A549 (cell line): ENCODE data around the gene RPL6.

Experiments used
- CBX8 ChIP-seq: fragments of 200-600 bp; sonication (generic); IDR thresholded peaks from 2 replicates; pipeline ENCODE4 v1.6.1; 2016
- EP300 ChIP-seq, 2 experiments: fragments of >200 bp; sonication (Bioruptor Twin); formaldehyde crosslinking; IDR thresholded peaks; 2 replicates in 1 of 2; 3 replicates in 1 of 2; pipeline ENCODE4 v1.6.1; 2016 to 2017
- GATA3 ChIP-seq: IDR thresholded peaks from 2 replicates; pipeline ENCODE4 v1.6.1; 2012; ENCODE audit warnings: borderline replicate concordance
- JUN ChIP-seq, 2 experiments: fragments of >200 bp; sonication (Bioruptor Twin); formaldehyde crosslinking; IDR thresholded peaks; 2 replicates in 1 of 2; 3 replicates in 1 of 2; pipeline ENCODE4 v1.6.1; 2016 to 2017
- MAZ ChIP-seq: fragments of 150-350 bp; IDR thresholded peaks from 2 replicates; pipeline ENCODE4 v1.6.1; 2014; ENCODE audit warnings: antibody characterized with exemption, low read depth, low read length, borderline replicate concordance
- POLR2A ChIP-seq: IDR thresholded peaks from 2 replicates; pipeline ENCODE4 v1.6.1; 2012; ENCODE audit warnings: mild to moderate bottlenecking, low read length
- RAD21 ChIP-seq, 2 experiments: fragments of >200 bp in 1 of 2; sonication (Bioruptor Twin) in 1 of 2; formaldehyde crosslinking in 1 of 2; IDR thresholded peaks in 1 of 2; conservative IDR thresholded peaks in 1 of 2; 2 replicates in 1 of 2; 3 replicates in 1 of 2; pipeline ENCODE4 v1.6.1; 2012 to 2018; ENCODE audit warnings: inconsistent platforms in 1 of 2
- RARB ChIP-seq: fragments of 250-450 bp; sonication (Bioruptor Pico); IDR thresholded peaks from 2 replicates; pipeline ENCODE4 v1.8.0; 2021; ENCODE audit warnings: mild to moderate bottlenecking, moderate library complexity
- RFX5 ChIP-seq: fragments of 450-650 bp; IDR thresholded peaks from 2 replicates; pipeline ENCODE4 v1.7.1; 2014; ENCODE audit warnings: antibody characterized with exemption, mild to moderate bottlenecking, moderate library complexity
- ZC3H11A ChIP-seq: fragments of 450-650 bp; IDR thresholded peaks from 2 replicates; pipeline ENCODE4 v1.6.1; 2014; ENCODE audit warnings: antibody characterized with exemption, mild to moderate bottlenecking
- ZSCAN20 ChIP-seq: fragments of 250-450 bp; sonication (Bioruptor Pico); IDR thresholded peaks from 2 replicates; pipeline ENCODE4 v1.8.0; 2022; ENCODE audit warnings: mild to moderate bottlenecking, moderate library complexity
- TF ChIP-seq, protein P1 (sequence below): fragments of >200 bp; sonication (Bioruptor Twin); formaldehyde crosslinking; IDR thresholded peaks from 3 replicates; pipeline ENCODE4 v1.5.1; 2016
- TF ChIP-seq, protein P2 (sequence below): IDR thresholded peaks from 2 replicates; pipeline ENCODE4 v1.6.1; 2012
- TF ChIP-seq, protein P3 (sequence below): fragments of 200-600 bp; sonication (generic); IDR thresholded peaks from 2 replicates; pipeline ENCODE4 v1.6.1; 2016; ENCODE audit warnings: antibody characterized with exemption, mild to moderate bottlenecking, moderate library complexity

DNA sequence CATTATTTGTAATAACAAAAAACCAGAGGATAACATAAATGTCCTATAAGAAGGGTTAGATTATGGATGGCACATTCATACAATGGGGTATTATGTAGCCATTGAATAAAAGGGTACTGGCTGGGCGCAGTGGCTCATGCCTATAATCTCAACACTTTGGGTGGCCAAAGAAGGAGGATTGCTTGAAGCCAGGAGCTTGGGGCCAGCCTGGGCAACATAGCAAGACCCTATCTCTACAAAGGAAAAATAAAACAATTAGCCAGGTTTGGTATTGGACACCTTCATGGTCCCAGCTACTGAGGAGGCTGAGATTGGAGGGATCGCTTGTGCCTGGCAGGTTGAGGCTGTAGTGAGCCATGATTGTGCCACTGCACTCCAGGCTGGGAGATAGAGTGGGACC lies 24.1 kb upstream of the RPL6 start:
- TF ChIP-seq, protein P1, sequence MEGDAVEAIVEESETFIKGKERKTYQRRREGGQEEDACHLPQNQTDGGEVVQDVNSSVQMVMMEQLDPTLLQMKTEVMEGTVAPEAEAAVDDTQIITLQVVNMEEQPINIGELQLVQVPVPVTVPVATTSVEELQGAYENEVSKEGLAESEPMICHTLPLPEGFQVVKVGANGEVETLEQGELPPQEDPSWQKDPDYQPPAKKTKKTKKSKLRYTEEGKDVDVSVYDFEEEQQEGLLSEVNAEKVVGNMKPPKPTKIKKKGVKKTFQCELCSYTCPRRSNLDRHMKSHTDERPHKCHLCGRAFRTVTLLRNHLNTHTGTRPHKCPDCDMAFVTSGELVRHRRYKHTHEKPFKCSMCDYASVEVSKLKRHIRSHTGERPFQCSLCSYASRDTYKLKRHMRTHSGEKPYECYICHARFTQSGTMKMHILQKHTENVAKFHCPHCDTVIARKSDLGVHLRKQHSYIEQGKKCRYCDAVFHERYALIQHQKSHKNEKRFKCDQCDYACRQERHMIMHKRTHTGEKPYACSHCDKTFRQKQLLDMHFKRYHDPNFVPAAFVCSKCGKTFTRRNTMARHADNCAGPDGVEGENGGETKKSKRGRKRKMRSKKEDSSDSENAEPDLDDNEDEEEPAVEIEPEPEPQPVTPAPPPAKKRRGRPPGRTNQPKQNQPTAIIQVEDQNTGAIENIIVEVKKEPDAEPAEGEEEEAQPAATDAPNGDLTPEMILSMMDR = no peak
- TF ChIP-seq ZC3H11A (no peak), RARB (no peak), CBX8 (no peak), EP300 (IDR thresholded peaks at IDR 0.05) (no peak), MAZ (no peak), RAD21 (conservative IDR thresholded peaks at IDR 0.05 in 1 of 2, IDR thresholded peaks at IDR 0.05 in 1 of 2) (no peak), RFX5 (no peak), POLR2A (no peak), GATA3 (no peak), JUN (IDR thresholded peaks at IDR 0.05) (no peak), ZSCAN20 (CRISPR knock-in tag) (no peak)
- TF ChIP-seq, protein P2, sequence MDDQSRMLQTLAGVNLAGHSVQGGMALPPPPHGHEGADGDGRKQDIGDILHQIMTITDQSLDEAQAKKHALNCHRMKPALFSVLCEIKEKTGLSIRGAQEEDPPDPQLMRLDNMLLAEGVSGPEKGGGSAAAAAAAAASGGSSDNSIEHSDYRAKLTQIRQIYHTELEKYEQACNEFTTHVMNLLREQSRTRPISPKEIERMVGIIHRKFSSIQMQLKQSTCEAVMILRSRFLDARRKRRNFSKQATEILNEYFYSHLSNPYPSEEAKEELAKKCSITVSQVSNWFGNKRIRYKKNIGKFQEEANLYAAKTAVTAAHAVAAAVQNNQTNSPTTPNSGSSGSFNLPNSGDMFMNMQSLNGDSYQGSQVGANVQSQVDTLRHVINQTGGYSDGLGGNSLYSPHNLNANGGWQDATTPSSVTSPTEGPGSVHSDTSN = no peak
- TF ChIP-seq, protein P3, sequence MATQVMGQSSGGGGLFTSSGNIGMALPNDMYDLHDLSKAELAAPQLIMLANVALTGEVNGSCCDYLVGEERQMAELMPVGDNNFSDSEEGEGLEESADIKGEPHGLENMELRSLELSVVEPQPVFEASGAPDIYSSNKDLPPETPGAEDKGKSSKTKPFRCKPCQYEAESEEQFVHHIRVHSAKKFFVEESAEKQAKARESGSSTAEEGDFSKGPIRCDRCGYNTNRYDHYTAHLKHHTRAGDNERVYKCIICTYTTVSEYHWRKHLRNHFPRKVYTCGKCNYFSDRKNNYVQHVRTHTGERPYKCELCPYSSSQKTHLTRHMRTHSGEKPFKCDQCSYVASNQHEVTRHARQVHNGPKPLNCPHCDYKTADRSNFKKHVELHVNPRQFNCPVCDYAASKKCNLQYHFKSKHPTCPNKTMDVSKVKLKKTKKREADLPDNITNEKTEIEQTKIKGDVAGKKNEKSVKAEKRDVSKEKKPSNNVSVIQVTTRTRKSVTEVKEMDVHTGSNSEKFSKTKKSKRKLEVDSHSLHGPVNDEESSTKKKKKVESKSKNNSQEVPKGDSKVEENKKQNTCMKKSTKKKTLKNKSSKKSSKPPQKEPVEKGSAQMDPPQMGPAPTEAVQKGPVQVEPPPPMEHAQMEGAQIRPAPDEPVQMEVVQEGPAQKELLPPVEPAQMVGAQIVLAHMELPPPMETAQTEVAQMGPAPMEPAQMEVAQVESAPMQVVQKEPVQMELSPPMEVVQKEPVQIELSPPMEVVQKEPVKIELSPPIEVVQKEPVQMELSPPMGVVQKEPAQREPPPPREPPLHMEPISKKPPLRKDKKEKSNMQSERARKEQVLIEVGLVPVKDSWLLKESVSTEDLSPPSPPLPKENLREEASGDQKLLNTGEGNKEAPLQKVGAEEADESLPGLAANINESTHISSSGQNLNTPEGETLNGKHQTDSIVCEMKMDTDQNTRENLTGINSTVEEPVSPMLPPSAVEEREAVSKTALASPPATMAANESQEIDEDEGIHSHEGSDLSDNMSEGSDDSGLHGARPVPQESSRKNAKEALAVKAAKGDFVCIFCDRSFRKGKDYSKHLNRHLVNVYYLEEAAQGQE = no peak
